Neural cell (in vitro differentiated cells): ENCODE data around the gene ANP32A.

Source experiments
- EZH2 ChIP-seq: fragments of 200-600, 300-800 bp; shearing (Covaris generic), sonication (generic); IDR thresholded peaks from 2 replicates; pipeline ENCODE4 v1.6.1; 2014; ENCODE audit warnings: antibody characterized with exemption, low read length, borderline replicate concordance, mild to moderate bottlenecking; ENCODE audit not compliant: insufficient read depth, poor library complexity, severe bottlenecking
- MXI1 ChIP-seq: fragments of 450-650 bp; conservative IDR thresholded peaks from 2 replicates; pipeline ENCODE4 v1.6.1; 2014; ENCODE audit warnings: antibody characterized with exemption, mild to moderate bottlenecking; ENCODE audit not compliant: poor library complexity, severe bottlenecking
- POLR2AphosphoS5 ChIP-seq: IDR thresholded peaks from 2 replicates; pipeline ENCODE4 v1.6.1; 2012
- RAD21 ChIP-seq: fragments of 450-650 bp; conservative IDR thresholded peaks from 2 replicates; pipeline ENCODE4 v1.6.1; 2014; ENCODE audit warnings: antibody characterized with exemption, mild to moderate bottlenecking, moderate library complexity
- TF ChIP-seq, protein P1 (sequence below): fragments of 450-650 bp; IDR thresholded peaks from 2 replicates; pipeline ENCODE4 v1.5.1; 2014; ENCODE audit warnings: antibody characterized with exemption, mild to moderate bottlenecking, moderate library complexity; ENCODE audit not compliant: poor library complexity, severe bottlenecking
- TF ChIP-seq, protein P2 (sequence below): IDR thresholded peaks from 2 replicates; pipeline ENCODE4 v1.6.1; 2012; ENCODE audit warnings: borderline replicate concordance

DNA sequence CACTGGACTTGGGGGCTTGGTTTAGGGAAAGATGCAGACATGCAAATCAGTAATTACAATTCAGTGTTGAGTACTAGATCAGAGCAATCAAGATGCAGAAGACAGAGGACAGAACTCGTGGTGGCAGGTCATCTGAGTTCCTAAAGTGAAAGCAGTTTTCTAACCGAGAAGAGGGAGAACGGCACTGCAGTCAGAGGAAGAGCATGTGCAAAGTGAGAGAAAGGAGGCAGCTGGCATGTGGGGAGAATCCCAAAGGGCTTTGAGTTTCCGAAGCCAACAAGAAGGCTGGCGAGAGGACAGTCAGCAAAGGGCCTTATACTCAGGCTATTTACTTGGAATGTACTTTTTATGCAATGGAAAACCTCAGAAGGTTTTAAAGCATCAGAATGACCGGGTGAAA, 87.0 kb downstream of the ANP32A start:
- TF ChIP-seq, protein P1, sequence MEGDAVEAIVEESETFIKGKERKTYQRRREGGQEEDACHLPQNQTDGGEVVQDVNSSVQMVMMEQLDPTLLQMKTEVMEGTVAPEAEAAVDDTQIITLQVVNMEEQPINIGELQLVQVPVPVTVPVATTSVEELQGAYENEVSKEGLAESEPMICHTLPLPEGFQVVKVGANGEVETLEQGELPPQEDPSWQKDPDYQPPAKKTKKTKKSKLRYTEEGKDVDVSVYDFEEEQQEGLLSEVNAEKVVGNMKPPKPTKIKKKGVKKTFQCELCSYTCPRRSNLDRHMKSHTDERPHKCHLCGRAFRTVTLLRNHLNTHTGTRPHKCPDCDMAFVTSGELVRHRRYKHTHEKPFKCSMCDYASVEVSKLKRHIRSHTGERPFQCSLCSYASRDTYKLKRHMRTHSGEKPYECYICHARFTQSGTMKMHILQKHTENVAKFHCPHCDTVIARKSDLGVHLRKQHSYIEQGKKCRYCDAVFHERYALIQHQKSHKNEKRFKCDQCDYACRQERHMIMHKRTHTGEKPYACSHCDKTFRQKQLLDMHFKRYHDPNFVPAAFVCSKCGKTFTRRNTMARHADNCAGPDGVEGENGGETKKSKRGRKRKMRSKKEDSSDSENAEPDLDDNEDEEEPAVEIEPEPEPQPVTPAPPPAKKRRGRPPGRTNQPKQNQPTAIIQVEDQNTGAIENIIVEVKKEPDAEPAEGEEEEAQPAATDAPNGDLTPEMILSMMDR: no peak
- TF ChIP-seq POLR2AphosphoS5: no peak
- no peak for TF ChIP-seq EZH2
- no peak for TF ChIP-seq RAD21
- no peak for TF ChIP-seq MXI1
- TF ChIP-seq, protein P2, sequence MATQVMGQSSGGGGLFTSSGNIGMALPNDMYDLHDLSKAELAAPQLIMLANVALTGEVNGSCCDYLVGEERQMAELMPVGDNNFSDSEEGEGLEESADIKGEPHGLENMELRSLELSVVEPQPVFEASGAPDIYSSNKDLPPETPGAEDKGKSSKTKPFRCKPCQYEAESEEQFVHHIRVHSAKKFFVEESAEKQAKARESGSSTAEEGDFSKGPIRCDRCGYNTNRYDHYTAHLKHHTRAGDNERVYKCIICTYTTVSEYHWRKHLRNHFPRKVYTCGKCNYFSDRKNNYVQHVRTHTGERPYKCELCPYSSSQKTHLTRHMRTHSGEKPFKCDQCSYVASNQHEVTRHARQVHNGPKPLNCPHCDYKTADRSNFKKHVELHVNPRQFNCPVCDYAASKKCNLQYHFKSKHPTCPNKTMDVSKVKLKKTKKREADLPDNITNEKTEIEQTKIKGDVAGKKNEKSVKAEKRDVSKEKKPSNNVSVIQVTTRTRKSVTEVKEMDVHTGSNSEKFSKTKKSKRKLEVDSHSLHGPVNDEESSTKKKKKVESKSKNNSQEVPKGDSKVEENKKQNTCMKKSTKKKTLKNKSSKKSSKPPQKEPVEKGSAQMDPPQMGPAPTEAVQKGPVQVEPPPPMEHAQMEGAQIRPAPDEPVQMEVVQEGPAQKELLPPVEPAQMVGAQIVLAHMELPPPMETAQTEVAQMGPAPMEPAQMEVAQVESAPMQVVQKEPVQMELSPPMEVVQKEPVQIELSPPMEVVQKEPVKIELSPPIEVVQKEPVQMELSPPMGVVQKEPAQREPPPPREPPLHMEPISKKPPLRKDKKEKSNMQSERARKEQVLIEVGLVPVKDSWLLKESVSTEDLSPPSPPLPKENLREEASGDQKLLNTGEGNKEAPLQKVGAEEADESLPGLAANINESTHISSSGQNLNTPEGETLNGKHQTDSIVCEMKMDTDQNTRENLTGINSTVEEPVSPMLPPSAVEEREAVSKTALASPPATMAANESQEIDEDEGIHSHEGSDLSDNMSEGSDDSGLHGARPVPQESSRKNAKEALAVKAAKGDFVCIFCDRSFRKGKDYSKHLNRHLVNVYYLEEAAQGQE: no peak
